ENCODE measurements around the gene TXK.

Gene TXK

DNA sequence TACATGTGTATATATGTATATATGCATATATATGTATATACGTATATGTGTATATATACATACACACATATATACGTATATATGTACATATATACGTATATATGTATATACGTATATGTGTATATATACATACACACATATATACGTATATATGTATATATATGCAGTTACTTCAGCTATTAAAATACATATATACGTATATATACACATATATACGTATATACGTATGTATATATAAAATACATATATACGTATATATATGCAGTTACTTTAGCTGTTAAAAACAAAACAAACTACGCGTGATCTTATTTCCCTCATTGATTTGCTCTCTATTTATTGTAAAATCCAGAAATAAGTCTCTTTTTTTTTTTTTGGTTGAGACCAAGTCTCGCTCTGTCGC, 13.9 kb downstream of the TXK start:
- H3K9me2 ChIP-seq (replicated peaks; ENCODE audit: insufficient read depth, low read length), result no peaks in the 10 kb centered on the region
- H3F3A ChIP-seq (ENCODE audit: insufficient read depth), result no peaks in the 10 kb centered on the region
- H3K4me3 ChIP-seq (ENCODE audit: insufficient read depth, low read length, poor library complexity, severe bottlenecking), result no peak overlapping the region
- H3K9ac ChIP-seq (ENCODE audit: low read length), result no peak overlapping the region
- no peaks in the 10 kb centered on the region for H3K9me3 ChIP-seq (ENCODE audit: insufficient read depth, low read length)
- no peak overlapping the region for H2AFZ ChIP-seq (ENCODE audit: low read depth, low read length, severe bottlenecking)
- H4K20me1 ChIP-seq (ENCODE audit: low read depth, low read length), result no peaks in the 10 kb centered on the region
- H3K27me3 ChIP-seq (ENCODE audit: low read length), result no peaks in the 10 kb centered on the region
- no peak overlapping the region for H3K27ac ChIP-seq (ENCODE audit: low read depth, low read length)
- no peaks in the 10 kb centered on the region for H3K79me2 ChIP-seq (ENCODE audit: insufficient read depth, low read length)
- no peaks in the 10 kb centered on the region for H3K36me3 ChIP-seq (ENCODE audit: low read length)
- no peak overlapping the region for H3K4me2 ChIP-seq (ENCODE audit: low read depth, low read length, poor library complexity, severe bottlenecking)
- TF ChIP-seq, protein P1, sequence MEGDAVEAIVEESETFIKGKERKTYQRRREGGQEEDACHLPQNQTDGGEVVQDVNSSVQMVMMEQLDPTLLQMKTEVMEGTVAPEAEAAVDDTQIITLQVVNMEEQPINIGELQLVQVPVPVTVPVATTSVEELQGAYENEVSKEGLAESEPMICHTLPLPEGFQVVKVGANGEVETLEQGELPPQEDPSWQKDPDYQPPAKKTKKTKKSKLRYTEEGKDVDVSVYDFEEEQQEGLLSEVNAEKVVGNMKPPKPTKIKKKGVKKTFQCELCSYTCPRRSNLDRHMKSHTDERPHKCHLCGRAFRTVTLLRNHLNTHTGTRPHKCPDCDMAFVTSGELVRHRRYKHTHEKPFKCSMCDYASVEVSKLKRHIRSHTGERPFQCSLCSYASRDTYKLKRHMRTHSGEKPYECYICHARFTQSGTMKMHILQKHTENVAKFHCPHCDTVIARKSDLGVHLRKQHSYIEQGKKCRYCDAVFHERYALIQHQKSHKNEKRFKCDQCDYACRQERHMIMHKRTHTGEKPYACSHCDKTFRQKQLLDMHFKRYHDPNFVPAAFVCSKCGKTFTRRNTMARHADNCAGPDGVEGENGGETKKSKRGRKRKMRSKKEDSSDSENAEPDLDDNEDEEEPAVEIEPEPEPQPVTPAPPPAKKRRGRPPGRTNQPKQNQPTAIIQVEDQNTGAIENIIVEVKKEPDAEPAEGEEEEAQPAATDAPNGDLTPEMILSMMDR (IDR thresholded peaks at IDR 0.05; ENCODE audit: insufficient read depth, low read length, poor library complexity, severe bottlenecking), result no peak
- TF ChIP-seq EZH2phosphoT487 (conservative IDR thresholded peaks at IDR 0.05; ENCODE audit: low read length), result no peak

DNA sequence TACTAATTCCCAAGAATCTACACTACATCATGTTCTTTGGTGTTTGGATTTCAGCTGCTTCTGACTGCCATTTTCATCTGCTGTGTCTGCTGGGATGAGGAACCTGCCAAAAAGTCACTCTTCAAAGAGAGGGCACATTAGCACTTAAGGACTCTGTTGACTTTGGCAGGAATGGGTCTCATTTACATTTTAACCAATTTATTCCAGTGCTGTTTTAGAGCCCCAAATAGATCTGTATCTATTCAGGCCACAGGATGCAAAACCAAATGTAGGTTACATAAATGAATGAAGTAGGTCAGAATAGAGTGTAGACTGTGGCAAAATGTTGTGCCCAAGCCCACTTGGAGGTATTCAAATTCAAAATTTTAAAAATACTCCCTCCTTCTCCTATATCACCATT, 14.4 kb downstream of the TXK start:
- Histone ChIP-seq H2AFZ (ENCODE audit: low read depth, low read length, severe bottlenecking) (no peak overlapping the region), H3F3A (ENCODE audit: insufficient read depth) (no peaks in the 10 kb centered on the region), H3K9ac (ENCODE audit: low read length) (no peak overlapping the region), H3K4me2 (ENCODE audit: low read depth, low read length, poor library complexity, severe bottlenecking) (no peak overlapping the region), H3K9me2 (replicated peaks; ENCODE audit: insufficient read depth, low read length) (no peaks in the 10 kb centered on the region), H4K20me1 (ENCODE audit: low read depth, low read length) (no peaks in the 10 kb centered on the region), H3K9me3 (ENCODE audit: insufficient read depth, low read length) (no peaks in the 10 kb centered on the region), H3K27ac (ENCODE audit: low read depth, low read length) (no peak overlapping the region), H3K79me2 (ENCODE audit: insufficient read depth, low read length) (no peaks in the 10 kb centered on the region), H3K27me3 (ENCODE audit: low read length) (no peaks in the 10 kb centered on the region), H3K36me3 (ENCODE audit: low read length) (no peaks in the 10 kb centered on the region), H3K4me3 (ENCODE audit: insufficient read depth, low read length, poor library complexity, severe bottlenecking) (no peak overlapping the region)
- TF ChIP-seq, protein P1 (IDR thresholded peaks at IDR 0.05; ENCODE audit: insufficient read depth, low read length, poor library complexity, severe bottlenecking), result no peak
- TF ChIP-seq EZH2phosphoT487 (conservative IDR thresholded peaks at IDR 0.05; ENCODE audit: low read length), result no peak

DNA sequence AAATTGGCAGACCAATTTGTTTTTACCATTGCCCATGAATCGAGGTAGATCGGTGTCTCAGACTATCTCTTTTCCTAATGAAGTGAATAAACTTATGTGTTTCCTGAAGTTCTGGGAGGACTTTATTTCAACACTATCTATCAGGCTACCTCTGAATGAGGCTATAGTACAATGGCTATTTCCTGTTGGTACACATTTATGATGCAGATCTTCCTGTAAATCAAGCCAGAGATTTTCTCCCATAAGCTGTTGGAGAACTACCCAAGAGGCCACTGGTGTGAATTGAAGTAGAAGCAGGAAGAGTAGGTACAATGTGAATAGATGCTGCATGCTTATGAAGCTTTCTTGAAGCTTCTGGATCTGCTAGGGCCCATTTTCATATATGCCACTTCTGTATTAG, 16.0 kb downstream of the TXK start:
- Histone ChIP-seq H3K27me3 (ENCODE audit: low read length) (no peaks in the 10 kb centered on the region), H3K9me3 (ENCODE audit: insufficient read depth, low read length) (no peaks in the 10 kb centered on the region), H3F3A (ENCODE audit: insufficient read depth) (no peaks in the 10 kb centered on the region), H3K4me3 (ENCODE audit: insufficient read depth, low read length, poor library complexity, severe bottlenecking) (no peak overlapping the region), H4K20me1 (ENCODE audit: low read depth, low read length) (no peaks in the 10 kb centered on the region), H3K27ac (ENCODE audit: low read depth, low read length) (no peak overlapping the region), H3K9me2 (replicated peaks; ENCODE audit: insufficient read depth, low read length) (no peaks in the 10 kb centered on the region), H3K4me2 (ENCODE audit: low read depth, low read length, poor library complexity, severe bottlenecking) (no peak overlapping the region), H2AFZ (ENCODE audit: low read depth, low read length, severe bottlenecking) (no peak overlapping the region), H3K79me2 (ENCODE audit: insufficient read depth, low read length) (no peaks in the 10 kb centered on the region), H3K36me3 (ENCODE audit: low read length) (no peaks in the 10 kb centered on the region), H3K9ac (ENCODE audit: low read length) (no peak overlapping the region)
- TF ChIP-seq, protein P1 (IDR thresholded peaks at IDR 0.05; ENCODE audit: insufficient read depth, low read length, poor library complexity, severe bottlenecking), result no peak
- no peak for TF ChIP-seq EZH2phosphoT487 (conservative IDR thresholded peaks at IDR 0.05; ENCODE audit: low read length)
